HL-60/S4 (cell line): ENCODE results near the gene TBL1X.
"Not testable (repeated sequence)": the region's sequence is repeated elsewhere in the genome, so short reads cannot be mapped to it uniquely, and the experiment has no call there.

ENCODE experiments used
- in situ Hi-C: fragments of 300-500 bp; cut with MboI; formaldehyde crosslinking; loops from 2 replicates; pipeline ENCODE4 v1.14.3; 2022; ENCODE audit warnings: low sequenced_read_pairs

TBL1X gene

DNA sequence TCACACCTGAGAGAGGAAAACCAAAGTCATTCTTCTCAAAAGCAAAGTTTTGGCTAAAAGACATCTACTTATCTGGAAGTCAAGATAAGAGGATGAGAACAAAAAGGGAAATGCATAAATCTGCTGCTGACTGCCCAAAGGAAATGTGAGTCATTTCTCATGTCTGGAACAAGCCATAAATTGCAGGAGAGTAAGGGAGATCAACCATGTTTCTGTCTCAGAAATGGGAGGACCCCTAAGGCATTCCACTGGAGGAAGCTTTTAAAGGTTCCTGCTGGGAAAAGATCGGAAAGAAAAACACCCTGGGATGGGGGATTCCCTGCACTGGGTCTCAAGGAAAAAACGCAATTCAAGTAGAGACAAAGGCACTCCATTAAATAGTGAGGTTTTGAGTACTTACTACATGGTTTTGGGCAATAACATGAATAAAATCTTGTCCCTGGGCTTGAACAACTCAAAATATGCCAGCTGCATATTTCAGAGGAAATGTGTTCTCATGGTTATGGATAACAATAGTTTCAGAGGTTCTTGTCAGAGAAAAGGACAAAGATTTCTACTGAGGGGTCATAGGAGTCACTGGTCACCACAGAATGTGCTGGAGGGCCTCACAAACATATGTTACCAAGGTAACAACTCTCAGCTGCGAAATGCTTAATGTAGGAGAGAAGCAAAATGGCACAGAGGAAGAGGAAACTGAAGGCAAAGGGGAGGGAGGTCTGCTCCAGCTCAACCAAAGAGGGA lies 281.5 kb downstream of the TBL1X start:
- in situ Hi-C loops = no loop called here

DNA sequence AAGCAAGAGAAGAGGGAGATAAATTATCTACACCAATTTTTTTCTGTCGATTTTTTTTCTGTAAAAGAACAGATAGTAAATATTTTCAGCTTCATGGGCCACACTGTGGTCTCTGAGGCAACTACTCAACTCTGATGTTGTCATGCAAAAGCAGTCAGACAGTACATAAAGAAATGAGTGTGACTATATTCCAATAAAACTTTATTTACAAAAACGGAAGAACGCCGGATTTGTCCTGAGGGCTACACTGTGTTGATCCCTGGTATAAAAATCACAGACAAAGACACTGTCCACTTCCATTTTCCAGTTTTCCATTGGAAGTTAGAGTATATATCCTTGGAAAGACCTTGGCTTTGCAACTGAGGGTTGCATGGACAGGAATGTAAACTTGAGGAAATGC lies 282.8 kb downstream of the TBL1X start:
- in situ Hi-C loops = no loop called here

DNA sequence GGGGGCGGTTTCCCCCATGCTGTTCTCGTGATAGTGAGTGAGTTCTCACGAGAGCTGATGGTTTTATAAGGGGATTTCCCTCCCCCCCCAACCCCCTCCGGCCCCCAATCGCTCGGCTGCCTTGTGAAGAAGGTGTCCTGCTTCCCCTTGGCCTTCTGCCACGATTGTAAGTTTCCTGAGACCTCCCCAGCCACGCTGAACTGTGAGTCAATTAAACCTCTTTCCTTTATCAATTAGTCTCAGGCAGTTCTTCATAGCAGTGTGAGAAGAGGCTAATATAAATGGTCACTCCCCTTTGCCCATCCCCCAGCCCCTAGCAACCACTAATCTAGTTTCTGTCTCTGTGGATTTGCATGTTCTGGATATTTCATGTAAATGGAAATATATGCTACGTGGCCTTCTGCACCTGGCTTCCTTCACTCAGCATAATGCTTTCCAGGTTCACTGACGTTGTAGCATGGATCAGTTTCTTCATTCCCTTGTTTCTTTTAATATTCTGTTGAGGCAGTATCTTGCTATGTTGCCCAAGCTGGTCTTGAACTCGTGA lies 284.4 kb downstream of the TBL1X start:
- in situ Hi-C loops = no loop called here

DNA sequence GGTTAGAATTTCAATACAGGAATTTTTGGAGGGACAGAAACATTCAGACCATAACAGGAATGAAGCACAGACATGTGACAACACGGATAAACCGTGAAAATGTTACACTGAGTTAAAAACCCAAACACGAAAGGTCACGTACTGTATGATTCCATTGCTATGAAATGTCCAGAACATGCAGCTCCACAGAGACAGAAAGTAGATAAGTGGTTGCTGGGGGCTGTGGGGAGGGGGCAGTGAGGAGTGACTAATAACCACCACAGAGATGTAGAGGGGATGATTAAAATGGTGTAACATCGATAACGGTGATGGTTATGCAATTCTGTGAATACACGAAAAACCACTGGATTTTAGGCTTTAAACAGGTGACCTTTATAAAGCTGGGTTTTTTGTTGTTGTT lies 292.5 kb downstream of the TBL1X start:
- in situ Hi-C loops = no loop called here

DNA sequence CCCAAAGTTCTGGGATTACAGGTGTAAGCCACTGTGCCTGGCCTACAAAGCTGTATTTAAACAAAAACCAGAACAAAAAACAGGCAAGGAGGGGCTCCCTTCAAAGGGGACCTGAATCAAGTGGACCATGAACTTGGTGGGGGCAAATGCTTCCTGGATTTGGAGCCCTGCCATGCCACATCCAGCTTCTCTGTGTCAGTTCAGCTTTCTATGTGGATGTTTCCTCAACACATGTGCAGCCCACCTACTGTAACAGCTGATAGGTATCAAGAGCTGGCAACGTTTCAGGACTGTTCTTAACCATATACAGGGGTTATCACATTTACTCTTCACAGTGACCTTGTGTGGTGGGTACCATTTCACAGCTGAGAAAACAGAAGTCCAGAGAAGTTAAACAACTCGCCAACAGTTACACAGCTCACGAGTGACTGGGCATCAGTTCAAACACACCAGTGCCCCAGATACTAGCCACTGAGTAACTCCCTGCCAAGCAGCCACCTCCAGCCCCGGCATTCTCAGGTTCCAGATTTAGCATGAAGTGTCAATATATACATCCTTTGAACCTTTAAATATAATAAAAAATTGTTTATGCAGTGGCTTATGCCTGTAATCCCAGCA lies 293.3 kb downstream of the TBL1X start:
- in situ Hi-C loops = no loop called here

DNA sequence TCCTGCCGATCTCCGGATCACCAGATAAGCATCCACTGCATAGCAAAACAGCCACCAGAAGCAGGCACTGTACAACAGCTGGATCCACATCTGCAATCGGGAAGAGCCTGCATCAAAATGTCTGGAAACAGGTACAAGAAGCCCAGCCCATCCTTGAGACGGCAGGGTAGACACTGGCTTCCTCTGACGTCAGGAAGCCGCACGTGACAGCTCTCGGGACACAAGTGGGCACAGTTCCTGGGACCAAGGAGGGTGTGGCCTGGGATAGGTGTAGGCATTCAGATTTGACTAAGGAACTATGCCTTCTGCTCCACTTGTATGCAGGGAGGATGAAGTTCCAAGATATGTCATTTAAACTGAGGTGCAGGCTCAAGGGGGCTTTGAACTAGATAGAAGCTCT lies 294.5 kb downstream of the TBL1X start:
- in situ Hi-C loops = no loop called here

DNA sequence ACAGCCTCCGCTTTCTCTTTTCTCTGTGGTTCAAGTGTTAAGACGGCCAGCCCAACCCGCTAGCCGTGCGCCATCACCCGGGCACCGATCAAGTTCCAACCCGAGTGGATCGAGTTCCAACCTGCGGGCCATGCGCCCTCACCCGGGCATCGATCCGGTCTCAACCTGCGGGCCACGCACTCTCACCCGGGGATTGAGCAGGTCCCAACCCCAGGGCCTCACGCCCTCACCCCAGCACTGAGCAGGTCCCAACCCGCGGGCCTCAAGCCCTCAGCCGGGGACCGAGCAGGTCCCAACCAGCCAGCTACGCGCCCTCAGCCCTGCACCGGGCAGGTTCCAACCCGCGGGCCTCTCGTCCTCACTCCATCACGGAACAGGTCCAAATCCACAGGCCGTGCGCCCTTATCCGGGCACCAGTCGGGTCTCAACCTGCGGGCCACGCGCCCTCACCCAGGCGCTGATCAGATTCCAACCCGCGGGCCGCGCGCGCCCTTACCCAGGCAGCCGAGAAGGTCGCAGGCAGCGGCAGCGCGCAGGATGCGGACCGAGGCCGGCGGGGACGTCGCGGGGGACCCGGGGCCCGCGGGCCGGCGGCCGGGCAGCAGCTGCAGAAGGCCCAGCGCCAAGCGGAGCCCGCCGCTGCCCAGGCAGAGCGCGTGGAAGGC lies 300.3 kb downstream of the TBL1X start:
- in situ Hi-C loops = no loop called here

DNA sequence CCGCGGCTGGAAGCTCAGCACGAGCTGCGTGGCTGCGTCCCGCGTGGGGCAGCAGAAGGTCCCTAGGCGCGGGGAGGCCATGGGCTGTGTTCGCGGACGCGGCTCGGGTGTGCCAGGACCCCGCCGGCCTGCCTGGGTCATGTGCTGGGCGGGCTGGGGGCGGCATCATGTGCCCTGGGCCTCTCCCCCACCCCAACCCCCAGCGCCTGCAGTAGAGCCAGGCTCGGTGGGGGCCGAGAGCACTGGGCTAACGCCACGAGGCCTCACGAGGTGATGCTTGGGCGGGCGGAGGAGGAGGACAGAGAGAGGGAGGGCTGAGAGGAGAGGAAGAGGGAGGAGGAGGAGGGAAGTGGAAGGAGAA lies 300.9 kb downstream of the TBL1X start, which contains the start of gene GPR143:
Gene GPR143, minus strand, starts transcription at position 111 of the 361 bp plus-strand sequence. Its CDS starts 30 bp downstream, at position 81.
- in situ Hi-C loops = no loop called here

DNA sequence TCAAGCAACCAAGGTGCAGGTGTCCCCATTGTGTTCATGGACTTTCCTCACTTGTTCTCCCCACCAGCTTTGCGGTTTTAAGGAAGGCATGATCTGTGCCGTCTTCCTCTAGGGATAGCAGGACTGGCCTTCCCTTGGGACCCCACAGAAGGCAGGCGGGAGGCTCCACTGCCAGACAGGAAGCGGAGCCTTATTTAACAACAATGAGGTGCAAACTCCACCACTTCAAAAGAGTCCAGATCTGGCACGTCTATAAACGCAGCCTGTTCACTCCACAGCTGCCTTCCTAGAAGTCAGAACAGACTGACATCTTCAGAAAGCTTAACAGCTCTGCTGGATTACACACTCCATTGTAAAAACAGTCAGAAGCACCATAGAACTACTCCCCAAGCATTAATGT lies 302.5 kb downstream of the TBL1X start:
- in situ Hi-C loops = no loop called here

DNA sequence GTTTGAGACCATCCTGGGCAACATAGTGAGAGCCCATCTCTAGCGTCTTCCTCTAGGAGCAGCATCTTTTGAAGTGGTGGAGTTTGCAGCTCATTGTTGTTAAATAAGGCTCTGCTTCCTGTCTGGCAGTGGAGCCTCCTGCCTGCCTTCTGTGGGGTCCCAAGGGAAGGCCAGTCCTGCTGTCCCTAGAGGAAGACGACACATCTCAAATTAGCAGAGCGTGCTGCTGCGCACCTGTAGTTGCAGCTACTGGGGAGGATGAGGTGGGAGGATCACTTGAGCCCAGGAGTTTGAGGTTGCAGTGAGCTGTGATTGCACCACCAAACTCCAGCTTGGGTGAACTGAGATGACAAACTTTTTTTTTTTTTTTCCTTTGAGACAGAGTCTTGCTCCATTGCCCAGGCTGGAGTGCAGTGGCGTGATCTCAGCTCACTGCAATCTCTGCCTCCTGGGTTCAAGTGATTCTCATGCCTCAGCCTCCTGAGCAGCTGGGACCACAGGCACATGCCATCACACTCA lies 303.5 kb downstream of the TBL1X start:
- in situ Hi-C loops = not testable (repeated sequence)

DNA sequence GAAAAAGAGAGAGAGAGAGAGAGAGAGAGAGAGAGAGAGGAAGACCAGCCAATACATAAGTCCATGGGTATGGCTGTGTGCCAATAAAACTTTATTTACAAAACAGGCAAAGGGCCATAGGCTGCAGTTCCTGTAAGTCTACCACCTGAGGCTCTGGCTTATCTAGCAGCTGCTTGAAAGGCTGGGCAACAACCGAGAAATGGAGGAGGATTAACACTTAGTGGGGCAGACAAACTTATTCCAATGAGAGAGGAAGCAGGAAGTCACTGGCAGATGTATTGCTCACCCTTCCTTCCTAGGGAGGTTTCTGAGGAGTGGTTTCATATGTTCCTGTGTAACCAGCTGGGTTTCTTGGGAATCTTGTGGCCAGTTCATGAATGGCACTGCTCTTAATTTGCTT lies 305.5 kb downstream of the TBL1X start:
- in situ Hi-C loops = no loop called here

DNA sequence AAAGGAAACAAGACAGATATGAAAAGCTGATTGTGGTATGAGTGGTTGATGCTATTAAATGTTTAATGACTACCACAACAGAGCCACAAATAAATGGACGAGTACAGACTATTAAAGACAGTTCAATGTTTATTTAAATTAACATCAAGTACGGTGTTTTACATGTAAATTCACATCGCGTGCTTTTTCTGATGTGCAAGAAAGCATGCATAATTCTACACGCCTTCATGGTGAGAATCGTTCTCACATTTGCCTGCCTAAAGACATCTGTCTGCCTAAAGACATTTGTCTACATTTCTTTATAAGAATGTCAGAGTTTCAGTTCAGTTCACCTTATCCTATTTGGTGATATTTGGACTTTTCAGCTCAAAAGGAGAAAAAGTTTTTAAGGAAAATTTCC lies 308.1 kb downstream of the TBL1X start:
- in situ Hi-C loops = no loop called here

DNA sequence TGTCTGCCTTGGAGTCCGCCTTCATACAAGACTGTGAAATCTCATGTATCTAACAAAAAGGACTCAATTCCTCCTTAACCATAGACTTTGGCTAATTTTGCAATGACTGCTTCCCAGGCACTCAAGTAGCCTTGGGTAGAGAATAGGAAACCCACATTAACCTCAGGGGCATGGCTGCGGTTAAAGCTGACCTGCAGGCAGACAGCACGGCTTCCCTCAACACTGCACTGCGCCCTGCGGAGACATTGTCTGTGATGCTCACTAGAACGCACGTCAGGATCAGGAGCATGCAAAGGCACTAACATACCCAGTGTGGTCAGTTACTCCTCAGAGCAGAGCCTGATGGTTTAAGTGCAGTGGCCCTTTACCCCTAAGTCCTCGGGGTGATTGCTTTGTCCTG lies 311.1 kb downstream of the TBL1X start:
- in situ Hi-C loops = no loop called here

DNA sequence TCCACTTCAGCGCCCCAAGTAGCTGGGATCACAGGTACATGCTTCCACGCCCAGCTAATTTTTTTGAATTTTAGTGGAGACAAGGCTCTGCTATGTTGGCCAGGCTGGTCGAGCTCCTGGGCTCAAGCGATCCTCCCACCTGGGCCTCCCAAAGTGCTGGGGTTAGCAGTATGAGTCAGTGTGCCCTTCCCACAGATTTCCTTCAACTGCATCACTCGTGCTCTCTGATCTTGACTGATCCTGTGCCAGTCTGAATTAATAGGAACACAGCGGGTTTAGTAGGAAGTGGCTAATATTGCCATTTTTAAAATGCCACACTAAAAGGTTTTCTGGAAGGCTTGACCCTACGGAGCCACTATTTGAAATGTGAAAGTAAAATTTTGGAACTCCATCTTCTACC lies 317.1 kb downstream of the TBL1X start:
- in situ Hi-C loops = no loop called here

DNA sequence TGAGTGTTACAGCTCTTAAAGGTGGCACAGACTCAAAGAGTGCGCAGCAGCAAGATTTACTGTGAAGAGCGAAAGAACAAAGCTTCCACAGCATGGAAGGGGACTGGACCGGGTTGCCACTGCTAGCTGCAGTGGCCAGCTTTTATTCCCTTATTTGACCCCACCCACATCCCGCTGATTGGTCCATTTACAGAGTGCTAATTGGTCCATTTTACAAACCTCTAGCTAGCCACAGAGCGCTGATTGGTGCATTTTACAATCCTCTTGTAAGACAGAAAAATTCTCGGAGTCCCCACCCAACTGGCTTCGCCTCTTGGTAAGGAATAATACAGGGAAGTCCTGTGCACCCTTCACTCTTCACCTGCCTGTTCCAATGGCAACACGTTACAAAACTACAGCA lies 319.5 kb downstream of the TBL1X start:
- in situ Hi-C loops = no loop called here

DNA sequence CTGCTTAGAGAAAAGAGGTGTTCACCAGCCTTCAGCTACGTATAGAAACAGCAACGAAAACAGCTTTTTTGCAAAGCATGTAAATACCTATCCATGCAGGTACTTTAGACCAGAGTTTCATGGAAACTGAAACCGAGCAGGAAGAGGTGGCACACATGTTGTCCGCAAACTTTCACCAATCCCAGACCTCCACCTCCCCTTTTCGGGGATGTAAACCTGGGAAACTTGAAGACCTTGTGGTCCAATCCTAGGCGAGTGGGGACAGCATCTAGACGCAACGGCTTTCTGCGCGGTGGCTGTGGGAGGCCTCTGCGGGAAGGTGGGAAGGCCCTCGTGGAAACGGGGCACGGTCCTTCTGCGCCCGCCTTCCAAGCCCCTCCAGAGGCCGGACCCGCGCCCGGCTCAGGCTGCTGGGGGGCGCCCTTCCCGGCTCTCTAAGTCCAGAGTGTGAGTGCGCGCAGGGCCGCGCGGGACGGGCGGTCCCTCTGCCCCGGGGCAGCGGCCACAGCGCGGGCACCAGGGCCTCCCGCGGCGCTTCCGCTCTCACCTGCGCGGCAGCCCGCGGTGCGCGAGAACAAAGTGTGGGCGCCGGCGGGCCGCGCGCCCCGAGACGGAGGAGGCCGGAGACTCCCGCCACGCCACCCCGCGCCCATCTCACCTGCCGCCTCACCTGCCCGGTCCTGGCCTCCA lies 320.5 kb downstream of the TBL1X start:
- in situ Hi-C loops = no loop called here

DNA sequence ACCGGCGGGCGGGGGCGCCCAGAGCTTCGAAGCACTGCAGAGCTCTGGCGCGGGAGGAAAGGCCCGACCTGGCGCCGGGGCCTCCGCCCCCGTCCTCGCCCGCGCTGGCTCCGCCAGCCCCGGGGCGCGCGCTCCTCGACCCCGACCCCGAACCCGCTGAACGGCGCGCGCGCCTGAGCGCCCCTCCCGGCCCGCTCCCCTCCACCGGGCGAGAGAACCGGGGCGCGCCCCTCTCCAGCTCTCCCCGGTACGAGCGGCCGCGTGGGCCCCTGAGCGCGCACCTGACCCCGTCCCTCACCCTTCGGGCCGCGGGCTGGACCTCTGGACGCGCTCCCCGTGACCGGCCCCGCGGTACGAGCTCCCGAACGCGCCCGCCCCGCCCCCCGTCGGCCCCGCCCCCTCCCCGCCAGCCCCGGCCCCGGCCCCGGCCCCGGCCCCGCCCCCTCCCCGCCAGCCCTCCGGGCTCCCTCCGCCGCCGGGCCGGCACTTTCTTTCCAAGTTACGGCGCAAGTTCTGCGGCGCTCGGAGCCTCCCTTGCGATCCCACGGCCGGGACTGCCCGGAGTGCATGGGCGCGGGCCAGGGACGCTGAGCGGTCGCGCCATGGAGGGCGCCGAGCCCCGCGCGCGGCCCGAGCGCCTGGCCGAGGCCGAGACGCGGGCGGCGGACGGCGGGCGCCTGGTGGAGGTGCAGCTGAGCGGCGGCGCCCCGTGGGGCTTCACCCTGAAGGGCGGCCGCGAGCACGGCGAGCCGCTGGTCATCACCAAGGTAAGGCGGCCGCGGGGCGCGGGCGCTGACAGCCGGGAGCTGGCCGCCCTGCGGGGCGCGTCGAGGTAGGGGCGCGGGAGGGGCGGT lies 321.3 kb downstream of the TBL1X start, which contains the start of gene SHROOM2:
Gene SHROOM2, plus strand, starts transcription at position 486 of the 854 bp plus-strand sequence. Its CDS starts 117 bp downstream, at position 603.
- in situ Hi-C loops = no loop called here

DNA sequence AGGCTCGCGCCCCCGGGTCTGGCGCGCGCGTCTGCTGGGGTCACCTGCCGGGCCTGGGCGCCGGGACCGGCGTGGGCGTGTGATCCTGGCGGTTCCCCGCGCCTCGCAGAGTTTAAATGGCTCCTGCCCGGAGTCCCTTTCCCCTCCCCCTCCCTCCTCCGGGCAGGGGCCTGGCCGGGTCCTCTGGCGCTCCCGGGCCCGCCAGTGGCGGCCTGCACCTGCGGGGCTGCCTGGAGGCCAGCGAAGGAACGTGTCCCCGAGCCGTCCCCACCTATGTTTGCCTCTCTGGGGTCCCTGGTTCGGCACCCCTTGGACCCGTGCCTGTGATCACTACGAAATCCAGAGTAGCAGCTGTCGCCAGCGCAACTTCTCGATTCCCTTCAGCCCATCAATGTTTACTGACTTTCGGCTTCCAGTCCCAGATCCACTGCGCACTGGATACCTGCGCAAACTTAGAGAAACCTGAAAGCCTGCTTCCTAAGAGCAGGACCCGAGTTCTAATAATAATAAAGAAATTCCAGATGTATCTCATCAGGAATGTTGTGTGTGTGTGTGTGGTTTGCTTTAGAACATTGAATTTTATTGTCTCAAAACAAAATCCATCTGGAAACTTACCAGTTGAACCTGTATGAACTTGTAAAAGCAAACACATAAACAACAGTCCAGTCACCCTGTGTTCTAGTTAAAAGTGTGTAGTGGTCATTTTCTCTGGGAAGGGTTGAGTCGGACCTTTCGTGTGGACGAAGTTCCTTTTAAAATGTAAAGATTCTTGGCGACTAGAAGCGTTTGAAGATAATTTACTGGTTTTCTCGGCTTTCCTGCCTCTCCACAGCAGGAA lies 322.2 kb downstream of the TBL1X start:
- in situ Hi-C loops = no loop called here

DNA sequence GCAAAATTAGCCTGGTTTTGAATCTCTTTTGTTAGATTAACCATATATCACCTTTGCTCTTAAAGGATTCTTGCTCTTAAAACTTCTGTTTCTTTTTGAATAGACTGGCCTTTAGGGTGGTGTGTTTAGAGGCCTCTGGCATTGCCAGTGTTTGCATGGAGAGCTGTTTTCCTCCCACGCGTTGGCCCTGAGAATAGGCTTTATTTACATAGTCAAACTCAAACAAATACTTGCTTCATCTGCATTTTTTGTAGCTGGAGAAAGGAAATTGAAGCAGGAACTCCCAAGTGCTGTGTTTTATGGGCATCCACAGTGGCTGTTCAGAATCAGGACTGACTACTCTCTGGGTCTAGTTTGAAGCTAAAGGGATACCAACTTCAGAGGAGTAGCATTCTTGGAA lies 324.1 kb downstream of the TBL1X start:
- in situ Hi-C loops = no loop called here
